Measurements from ENCODE around the gene MCF2L. TPM values are rescaled to one million over a fixed set of nuclear protein-coding genes. Genes with fewer than 3 reads are reported as not detected.
"Not testable (repeated sequence)": the region's sequence is repeated elsewhere in the genome, so short reads cannot be mapped to it uniquely, and the experiment has no call there.

MCF2L gene
- total RNA-seq, 4 donors from 2014 or later: 62.1 to 186 (median 91.3) TPM

DNA sequence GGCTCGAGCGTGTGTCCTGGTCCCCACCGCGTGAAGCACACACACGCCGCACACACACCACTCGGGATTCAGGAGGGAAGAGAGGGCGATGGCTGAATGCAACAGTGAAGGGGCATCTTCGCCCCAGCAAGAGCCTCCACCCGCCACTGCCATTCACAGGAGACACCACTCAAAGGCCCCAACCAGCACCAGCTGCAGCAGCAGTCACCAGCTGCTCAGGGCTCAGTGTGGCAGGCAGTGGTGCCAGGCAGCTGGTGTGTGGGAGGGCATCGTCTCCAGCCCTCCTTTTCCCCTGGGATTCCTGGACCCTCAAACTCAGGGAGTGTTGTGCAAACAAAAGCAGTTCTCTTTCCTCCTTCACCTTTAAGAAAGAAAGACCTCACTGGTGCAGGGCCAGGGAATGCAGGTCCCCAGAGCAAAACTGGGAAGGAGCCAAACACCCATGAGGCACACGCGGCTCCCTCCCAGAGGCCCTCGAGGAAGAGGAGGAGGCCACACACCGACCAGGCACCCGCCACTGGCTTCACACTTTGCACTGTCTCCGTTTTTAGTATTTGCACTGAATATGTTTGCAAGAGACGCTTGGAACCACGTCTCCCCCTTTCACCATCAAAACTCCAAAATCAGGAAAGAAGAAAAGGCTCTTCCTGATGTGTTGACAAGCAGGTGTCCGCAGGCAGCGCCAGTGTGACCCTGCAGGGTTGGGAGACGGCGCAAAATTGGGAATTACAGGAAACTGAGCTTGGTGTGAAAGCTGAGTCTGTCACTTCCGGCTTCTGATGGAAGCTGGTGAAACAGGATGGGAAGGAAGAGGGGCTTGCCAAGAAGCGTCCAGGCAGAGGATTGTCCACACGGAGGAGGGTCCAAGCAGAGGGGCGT, 110.1 kb downstream of the MCF2L start:
- no peaks in the 10 kb centered on the region for H3K9me3 ChIP-seq
- H3K27me3 ChIP-seq: no peaks in the 10 kb centered on the region
- H3K4me1 ChIP-seq: no peaks in the 10 kb centered on the region
- no peak for DNase-seq
- intact Hi-C loops (cut with DNase I; ENCODE audit: low total_unique reads): no loop called here
- WGBS, 2 donors (ENCODE audit: low coverage in 1 of 2): 70 to 79% methylated on average over 5 to 19 of the region's 27 CpGs
- no peak overlapping the region for H3K4me3 ChIP-seq
- in situ Hi-C loops (cut with MboI; ENCODE audit: low pct_ligation_motif_present in 1 of 4, low pct_unique_long_range_greater_than_20kb in 1 of 4, low sequenced_read_pairs in 3 of 4): no loop called here
- no peaks in the 10 kb centered on the region for H3K36me3 ChIP-seq
- H3K27ac ChIP-seq: no peak overlapping the region
- TF ChIP-seq EP300 (IDR thresholded peaks at IDR 0.05; ENCODE audit: low read depth) (no peak), POLR2A (IDR thresholded peaks at IDR 0.05) (no peak), POLR2AphosphoS5 (IDR thresholded peaks at IDR 0.05) (no peak)
- TF ChIP-seq, protein P1, sequence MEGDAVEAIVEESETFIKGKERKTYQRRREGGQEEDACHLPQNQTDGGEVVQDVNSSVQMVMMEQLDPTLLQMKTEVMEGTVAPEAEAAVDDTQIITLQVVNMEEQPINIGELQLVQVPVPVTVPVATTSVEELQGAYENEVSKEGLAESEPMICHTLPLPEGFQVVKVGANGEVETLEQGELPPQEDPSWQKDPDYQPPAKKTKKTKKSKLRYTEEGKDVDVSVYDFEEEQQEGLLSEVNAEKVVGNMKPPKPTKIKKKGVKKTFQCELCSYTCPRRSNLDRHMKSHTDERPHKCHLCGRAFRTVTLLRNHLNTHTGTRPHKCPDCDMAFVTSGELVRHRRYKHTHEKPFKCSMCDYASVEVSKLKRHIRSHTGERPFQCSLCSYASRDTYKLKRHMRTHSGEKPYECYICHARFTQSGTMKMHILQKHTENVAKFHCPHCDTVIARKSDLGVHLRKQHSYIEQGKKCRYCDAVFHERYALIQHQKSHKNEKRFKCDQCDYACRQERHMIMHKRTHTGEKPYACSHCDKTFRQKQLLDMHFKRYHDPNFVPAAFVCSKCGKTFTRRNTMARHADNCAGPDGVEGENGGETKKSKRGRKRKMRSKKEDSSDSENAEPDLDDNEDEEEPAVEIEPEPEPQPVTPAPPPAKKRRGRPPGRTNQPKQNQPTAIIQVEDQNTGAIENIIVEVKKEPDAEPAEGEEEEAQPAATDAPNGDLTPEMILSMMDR (IDR thresholded peaks at IDR 0.05): no peak

DNA sequence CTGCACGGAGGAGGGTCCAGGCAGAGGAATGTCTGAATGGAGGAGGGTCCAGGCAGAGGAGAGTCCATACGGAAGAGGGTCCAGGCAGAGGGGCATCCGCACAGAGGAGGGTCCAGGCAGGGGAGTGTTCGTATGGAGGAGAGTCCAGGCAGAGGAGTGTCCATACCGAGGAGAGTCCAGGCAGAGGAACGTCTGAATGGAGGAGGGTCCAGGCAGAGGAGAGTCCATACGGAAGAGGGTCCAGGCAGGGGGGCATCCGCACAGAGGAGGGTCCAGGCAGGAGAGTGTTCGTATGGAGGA, 110.7 kb downstream of the MCF2L start:
- H3K27ac ChIP-seq; DNase-seq; in situ Hi-C loops (cut with MboI; ENCODE audit: low pct_ligation_motif_present in 1 of 4, low pct_unique_long_range_greater_than_20kb in 1 of 4, low sequenced_read_pairs in 3 of 4); H3K36me3 ChIP-seq; H3K9me3 ChIP-seq; H3K4me1 ChIP-seq; H3K4me3 ChIP-seq; H3K27me3 ChIP-seq; intact Hi-C loops (cut with DNase I; ENCODE audit: low total_unique reads): not testable (repeated sequence)
- WGBS, 2 donors (ENCODE audit: low coverage in 1 of 2): 65 to 69% methylated on average over 5 to 9 of the region's 9 CpGs

DNA sequence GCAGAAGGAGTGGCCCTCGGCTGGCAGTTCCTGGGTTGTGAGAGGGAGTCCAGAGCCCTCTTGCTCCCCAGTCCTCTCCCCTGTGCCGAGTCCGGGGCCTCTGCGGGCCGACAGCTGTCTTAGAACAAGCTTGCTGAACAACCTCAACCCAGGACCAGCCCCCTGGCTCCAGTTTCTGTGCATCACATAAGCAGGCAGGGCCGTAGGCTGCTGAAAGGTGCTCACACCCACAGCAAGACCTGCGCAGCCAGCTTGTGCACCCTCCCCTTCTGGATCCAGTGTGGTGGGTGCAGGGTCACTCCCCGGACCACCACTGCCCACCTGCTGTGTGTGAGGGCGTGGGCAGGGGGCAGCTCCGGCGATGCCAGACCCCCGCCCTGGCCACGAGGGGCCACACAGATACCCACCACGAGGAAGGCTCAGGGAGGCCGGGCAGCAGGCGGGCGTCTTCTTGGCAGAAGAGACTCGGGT, 111.4 kb downstream of the MCF2L start:
- no peak overlapping the region for H3K4me3 ChIP-seq
- DNase-seq: no peak
- H3K4me1 ChIP-seq: no peaks in the 10 kb centered on the region
- intact Hi-C loops (cut with DNase I; ENCODE audit: low total_unique reads) (no loop called here), in situ Hi-C loops (cut with MboI; ENCODE audit: low pct_ligation_motif_present in 1 of 4, low pct_unique_long_range_greater_than_20kb in 1 of 4, low sequenced_read_pairs in 3 of 4) (no loop called here)
- TF ChIP-seq EP300 (IDR thresholded peaks at IDR 0.05; ENCODE audit: low read depth): no peak
- TF ChIP-seq, protein P1 (IDR thresholded peaks at IDR 0.05): no peak
- H3K27ac ChIP-seq: no peak overlapping the region
- 76% methylated on average over 12 of the region's 18 CpGs; no CpG with 5 or more reads in 1 of the 2 donors for WGBS, 2 donors (ENCODE audit: low coverage in 1 of 2)
- no peaks in the 10 kb centered on the region for H3K27me3 ChIP-seq
- H3K36me3 ChIP-seq: no peaks in the 10 kb centered on the region
- H3K9me3 ChIP-seq: no peaks in the 10 kb centered on the region

DNA sequence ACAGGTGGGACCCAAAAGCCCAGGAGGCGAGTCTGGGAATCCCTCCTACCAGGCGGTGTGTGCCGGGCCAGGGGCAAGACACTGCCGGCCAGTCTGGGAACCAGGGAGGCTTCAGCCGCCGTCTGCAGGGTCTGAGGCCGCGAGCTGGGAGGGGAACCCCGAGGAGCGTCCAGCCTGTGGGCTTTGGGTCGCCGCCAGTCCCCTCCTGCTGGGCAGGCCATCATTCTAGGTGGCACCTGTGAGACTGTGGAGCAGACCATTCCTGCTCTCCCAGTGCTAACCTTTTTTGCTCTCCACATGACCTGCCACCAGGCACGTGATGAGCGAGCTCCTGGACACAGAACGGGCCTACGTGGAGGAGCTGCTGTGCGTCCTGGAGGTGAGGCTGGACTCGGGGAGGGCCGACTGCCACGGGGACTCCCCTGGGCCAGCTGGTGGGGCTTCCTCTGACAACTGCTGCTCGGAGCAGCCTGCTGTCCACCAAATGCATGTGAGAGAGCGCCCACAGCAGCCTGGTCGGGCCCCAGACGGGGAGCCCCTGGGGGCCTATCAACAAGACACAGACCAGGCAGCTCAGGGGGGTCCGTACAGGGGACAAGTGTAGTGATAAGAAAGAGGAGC, 112.0 kb downstream of the MCF2L start:
- Histone ChIP-seq H3K27me3 (no peaks in the 10 kb centered on the region), H3K4me3 (no peak overlapping the region), H3K36me3 (no peaks in the 10 kb centered on the region), H3K27ac (no peak overlapping the region), H3K9me3 (no peaks in the 10 kb centered on the region), H3K4me1 (no peaks in the 10 kb centered on the region)
- TF ChIP-seq EP300 (IDR thresholded peaks at IDR 0.05; ENCODE audit: low read depth): no peak
- TF ChIP-seq POLR2AphosphoS5 (IDR thresholded peaks at IDR 0.05): no peak
- TF ChIP-seq, protein P1 (IDR thresholded peaks at IDR 0.05): no peak
- no peak for TF ChIP-seq POLR2A (IDR thresholded peaks at IDR 0.05)
- in situ Hi-C loops (cut with MboI; ENCODE audit: low pct_ligation_motif_present in 1 of 4, low pct_unique_long_range_greater_than_20kb in 1 of 4, low sequenced_read_pairs in 3 of 4) (no loop called here), intact Hi-C loops (cut with DNase I; ENCODE audit: low total_unique reads) (no loop called here)
- DNase-seq: no peak
- WGBS, 2 donors (ENCODE audit: low coverage in 1 of 2): 77% methylated on average over 15 of the region's 25 CpGs; no CpG with 5 or more reads in 1 of the 2 donors

All from transverse colon (tissue), 4 donors.